GM06990 (cell line): ENCODE data around the gene GAS7.

ENCODE experiments used
- DNase-seq: peaks from one replicate; pipeline ENCODE4 v3.0.0-alpha.2; 2011; ENCODE audit not compliant: insufficient read length; ENCODE audit errors: extremely low read depth
- H3K27me3 ChIP-seq: replicated peaks from 2 replicates; pipeline ENCODE4 v1.6.0; 2011; ENCODE audit warnings: low read length; ENCODE audit not compliant: control insufficient read depth, insufficient read depth
- H3K36me3 ChIP-seq: 2 replicates; pipeline ENCODE4 v1.5.1; 2011; ENCODE audit warnings: low read length; ENCODE audit not compliant: control insufficient read depth, insufficient read depth
- H3K4me3 ChIP-seq: replicated peaks from 2 replicates; pipeline ENCODE4 v1.5.1; 2011; ENCODE audit warnings: low read depth, mild to moderate bottlenecking, control low read depth, low read length
- TF ChIP-seq, protein P1 (sequence below): IDR thresholded peaks from 2 replicates; pipeline ENCODE4 v1.5.1; 2011; ENCODE audit warnings: low read length, control low read depth, mild to moderate bottlenecking, inconsistent platforms; ENCODE audit not compliant: insufficient read depth, poor library complexity, severe bottlenecking

The GAS7 gene

DNA sequence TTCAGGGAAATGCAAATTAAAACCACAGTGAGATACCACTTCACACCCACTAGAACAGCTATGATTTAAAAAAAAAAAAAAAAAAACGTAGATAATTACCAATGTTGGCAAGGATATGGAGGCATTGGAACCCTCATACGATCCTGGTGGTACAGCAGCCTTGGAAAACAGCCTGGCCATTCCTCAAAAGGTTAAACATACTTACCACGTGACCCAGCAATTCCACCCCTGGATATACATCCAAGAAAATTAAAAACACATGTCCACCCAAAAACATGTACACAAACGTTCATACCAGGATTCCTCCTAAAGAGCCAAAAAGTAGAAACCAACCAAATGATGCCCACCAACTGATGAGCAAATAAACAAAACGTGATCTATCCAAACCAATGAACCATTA lies 68.1 kb downstream of the GAS7 start:
- no peaks in the 10 kb centered on the region for H3K36me3 ChIP-seq
- H3K27me3 ChIP-seq = no peaks in the 10 kb centered on the region
- H3K4me3 ChIP-seq = no peak overlapping the region
- DNase-seq = no peak
- TF ChIP-seq, protein P1, sequence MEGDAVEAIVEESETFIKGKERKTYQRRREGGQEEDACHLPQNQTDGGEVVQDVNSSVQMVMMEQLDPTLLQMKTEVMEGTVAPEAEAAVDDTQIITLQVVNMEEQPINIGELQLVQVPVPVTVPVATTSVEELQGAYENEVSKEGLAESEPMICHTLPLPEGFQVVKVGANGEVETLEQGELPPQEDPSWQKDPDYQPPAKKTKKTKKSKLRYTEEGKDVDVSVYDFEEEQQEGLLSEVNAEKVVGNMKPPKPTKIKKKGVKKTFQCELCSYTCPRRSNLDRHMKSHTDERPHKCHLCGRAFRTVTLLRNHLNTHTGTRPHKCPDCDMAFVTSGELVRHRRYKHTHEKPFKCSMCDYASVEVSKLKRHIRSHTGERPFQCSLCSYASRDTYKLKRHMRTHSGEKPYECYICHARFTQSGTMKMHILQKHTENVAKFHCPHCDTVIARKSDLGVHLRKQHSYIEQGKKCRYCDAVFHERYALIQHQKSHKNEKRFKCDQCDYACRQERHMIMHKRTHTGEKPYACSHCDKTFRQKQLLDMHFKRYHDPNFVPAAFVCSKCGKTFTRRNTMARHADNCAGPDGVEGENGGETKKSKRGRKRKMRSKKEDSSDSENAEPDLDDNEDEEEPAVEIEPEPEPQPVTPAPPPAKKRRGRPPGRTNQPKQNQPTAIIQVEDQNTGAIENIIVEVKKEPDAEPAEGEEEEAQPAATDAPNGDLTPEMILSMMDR = no peak

DNA sequence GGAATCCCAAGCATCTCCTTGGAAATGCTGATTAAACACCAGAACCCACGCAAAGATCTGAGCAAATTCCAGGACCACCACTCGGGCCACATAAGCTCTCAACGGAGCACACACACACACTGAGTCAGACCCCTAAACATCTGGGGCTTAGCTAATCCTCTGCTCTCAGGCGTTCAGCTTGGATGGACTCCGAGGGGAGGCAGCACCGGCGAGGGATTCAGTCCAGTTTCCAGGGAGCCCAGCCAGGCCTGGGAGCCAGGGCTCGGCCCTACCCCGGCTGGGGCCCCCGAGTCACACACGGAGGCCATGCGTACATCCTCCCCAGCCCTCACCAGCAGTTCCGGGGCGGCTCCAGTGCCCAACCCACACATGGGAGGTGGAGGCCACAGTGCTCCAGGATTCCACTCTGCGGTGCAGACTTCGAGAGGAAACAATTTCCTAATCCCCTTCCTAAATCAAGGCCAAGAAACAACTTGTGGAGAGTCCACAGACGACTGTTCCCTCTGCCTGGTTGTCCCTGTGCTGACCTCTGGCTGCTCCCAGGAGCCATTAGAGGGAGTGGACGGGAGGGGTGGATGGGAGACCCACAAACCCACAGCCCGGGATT lies 70.5 kb downstream of the GAS7 start:
- no peak for DNase-seq
- TF ChIP-seq, protein P1 = no peak
- no peaks in the 10 kb centered on the region for H3K36me3 ChIP-seq
- no peak overlapping the region for H3K4me3 ChIP-seq
- no peaks in the 10 kb centered on the region for H3K27me3 ChIP-seq

DNA sequence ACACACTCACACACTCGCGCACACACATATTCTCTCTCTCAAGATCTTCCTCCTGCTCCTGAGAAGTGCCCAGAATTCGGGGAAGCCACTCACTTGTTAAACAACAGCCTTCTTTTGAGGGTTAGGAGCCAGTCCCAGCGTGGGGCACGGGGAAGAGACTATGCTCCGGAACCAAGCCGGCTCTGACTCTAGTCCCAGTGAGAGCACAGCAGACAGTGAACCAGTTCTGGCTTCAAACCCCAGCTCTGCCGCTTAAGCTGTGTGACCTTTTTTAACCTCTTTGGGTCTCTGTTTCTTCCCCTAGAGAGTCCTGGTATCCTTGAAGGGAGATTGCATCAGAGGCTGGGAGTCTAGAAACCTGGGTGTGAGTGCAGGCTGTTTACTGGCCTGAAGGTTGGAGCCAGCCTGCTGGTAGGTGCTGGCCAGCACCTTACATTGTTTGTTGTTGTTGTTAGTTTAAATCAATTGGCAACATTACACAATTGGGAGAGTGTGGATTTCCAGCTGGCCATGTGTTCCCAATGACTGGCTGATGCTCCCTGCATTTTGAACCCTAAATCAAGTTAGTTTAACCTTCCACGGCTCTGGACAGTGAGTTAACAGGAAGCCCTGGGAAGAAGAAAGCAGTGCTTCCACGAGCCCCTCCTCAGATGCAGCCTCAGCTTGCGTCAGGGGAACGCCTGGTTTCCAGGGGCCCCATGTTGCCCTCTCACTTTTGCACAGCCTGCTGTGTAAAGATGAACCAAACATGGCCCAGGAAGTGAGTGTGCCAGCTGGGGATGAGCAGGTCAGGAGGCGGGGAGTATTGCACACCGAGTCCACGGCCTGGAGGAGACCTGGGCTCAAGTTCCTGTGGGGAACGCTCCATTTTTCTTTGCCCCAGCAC lies 71.5 kb downstream of the GAS7 start:
- H3K36me3 ChIP-seq = no peaks in the 10 kb centered on the region
- DNase-seq = no peak
- H3K4me3 ChIP-seq = no peak overlapping the region

DNA sequence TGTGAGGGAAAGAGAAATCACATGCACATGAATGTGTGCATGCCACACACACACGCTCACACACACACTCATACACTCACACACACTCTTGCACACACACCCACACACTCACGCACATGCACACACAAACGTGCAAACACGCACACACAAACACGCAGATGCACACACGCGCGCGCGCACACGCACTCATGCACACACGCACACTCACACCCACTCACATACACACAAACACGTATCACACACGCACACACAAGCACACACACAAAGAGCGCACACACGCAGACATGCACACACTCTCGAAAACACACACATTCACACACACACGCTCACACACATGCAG lies 72.2 kb downstream of the GAS7 start:
- DNase-seq = no peak

More for the DNA sequence above, 71.5 kb downstream of the GAS7 start:
- H3K27me3 ChIP-seq = no peaks in the 10 kb centered on the region
- TF ChIP-seq, protein P1 = no peak

DNA sequence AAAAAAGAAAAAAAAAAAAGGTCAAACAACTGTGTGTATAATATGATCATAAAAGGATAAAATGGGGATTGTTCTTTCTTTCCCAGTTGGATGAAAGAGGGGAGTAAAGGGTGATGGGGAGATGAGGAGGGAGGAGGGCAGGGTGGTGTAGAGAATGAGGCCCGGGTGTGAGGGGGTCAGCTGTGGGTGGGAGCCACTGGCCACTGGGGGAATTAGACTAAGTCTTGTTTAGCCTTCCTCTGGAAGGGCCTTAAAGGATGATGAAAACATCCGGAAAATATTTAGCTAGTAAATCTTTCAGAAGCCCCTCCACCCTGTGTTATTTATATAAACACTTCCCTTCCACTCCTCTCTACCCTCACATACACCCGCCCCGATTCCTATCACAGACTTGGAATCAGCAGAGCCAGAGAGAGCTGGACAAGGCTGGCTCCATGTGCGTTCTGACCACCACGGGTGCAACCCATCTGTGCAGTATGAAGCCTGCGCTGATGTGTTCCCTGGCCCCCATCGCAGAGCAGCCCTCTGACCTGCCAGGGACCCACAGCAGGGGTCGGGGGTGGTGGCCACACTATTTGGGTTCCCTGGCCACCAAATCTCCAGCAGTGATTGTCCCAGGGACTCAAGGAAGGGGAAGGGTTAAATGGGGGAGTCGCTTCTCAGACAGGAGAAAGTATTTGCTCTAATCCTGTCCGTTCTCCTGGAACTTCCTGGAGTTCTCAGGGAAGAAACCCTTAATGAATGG lies 72.7 kb downstream of the GAS7 start:
- no peak overlapping the region for H3K4me3 ChIP-seq
- H3K27me3 ChIP-seq = no peaks in the 10 kb centered on the region
- DNase-seq = no peak
- H3K36me3 ChIP-seq = no peaks in the 10 kb centered on the region
- TF ChIP-seq, protein P1 = no peak

More for the DNA sequence above, 72.2 kb downstream of the GAS7 start:
- no peaks in the 10 kb centered on the region for H3K36me3 ChIP-seq
- TF ChIP-seq, protein P1 = no peak
- no peaks in the 10 kb centered on the region for H3K27me3 ChIP-seq
- no peak overlapping the region for H3K4me3 ChIP-seq
